NCI-H1048 (cell line): ENCODE data around the gene SLC29A3.
"Not testable (repeated sequence)": the region's sequence is repeated elsewhere in the genome, so short reads cannot be mapped to it uniquely, and the experiment has no call there.

Experiments used
- DNase-seq: peaks from one replicate; lab custom pipeline; 2025; lab: John Stamatoyannopoulos, UW

Gene SLC29A3

GRCh38 chr10:71346731-71347130, 27.7 kb downstream of the SLC29A3 start:
- DNase-seq, result no peak

- no peak for DNase-seq
Observed at GRCh38 chr10:71347587-71348395, 28.7 kb downstream of the SLC29A3 start.

GRCh38 chr10:71348850-71349249, 29.8 kb downstream of the SLC29A3 start:
- DNase-seq, result no peak

DNA sequence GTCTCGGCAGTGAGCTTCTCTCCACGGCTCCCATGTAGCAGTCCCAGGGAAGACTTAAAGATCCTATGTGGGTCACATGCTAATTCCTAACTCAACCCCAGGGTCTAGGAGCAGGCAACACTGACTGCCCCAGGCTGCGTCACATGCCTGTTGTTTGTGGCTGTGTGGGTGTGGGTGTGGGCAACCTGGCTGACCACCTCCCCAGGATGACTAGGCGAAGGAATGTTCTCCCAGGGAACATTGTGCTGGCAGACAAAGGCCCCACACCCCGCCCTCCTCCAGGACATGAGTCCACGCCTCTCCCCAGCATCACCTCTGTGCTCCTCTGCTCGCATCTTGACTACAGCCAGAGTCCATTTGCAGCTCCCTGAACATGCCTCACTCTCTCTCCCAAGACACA, 30.3 kb downstream of the SLC29A3 start:
- no peak for DNase-seq

GRCh38 chr10:71351087-71351486, 32.0 kb downstream of the SLC29A3 start:
- DNase-seq, result no peak

DNA sequence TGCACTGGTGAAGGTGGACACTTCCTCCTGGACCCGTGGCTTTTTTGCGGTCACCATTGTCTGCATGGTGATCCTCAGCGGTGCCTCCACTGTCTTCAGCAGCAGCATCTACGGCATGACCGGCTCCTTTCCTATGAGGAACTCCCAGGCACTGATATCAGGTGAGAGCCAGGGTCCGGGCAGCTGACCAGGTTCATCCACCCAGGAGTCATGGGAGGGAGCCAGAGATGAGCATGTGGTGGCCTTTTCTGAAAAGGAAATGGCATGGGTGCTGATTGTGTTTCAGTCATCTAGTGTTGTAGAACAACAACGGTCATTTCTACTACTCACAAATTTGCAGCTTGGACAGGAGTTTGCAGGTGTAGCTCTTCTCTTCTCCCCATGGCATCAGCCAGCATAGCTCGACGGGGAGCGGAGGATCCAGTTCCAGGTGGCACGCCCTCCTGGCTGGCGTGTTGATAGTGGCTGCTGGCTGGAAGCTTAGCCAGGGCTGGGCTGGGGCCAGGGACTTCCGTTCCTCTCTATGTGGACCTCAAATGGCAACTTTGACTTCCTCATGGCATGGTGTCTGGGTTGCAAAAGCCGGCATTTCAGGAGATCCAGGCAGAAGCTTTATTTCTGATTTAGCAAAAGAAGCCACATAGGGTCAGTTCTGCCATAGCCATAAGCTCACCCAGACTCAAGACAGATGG, 32.7 kb downstream of the SLC29A3 start:
- DNase-seq, result no peak

DNA sequence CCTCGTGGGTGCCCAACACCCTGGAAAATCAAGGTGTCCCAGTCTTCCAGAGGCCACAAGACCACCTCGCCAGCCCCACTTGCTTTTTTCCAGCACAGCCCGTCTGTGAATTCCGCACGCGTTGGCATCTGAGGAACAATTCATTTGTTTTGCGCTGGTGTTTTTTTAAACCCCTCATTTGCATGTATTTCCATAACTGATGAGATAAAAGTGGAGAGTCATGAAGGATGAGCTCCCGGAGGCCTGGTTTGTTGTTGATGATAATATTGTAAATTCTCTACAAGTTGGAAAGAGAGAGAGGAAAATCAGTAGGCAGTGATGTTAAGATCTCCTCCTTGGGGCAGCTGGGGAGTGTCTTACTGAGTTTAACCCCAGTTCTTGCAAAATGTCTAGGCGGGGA, 34.6 kb downstream of the SLC29A3 start:
- DNase-seq, result no peak

GRCh38 chr10:71354776-71355175, 35.7 kb downstream of the SLC29A3 start:
- no peak for DNase-seq

GRCh38 chr10:71355886-71356285, 36.8 kb downstream of the SLC29A3 start:
- DNase-seq, result no peak

GRCh38 chr10:71357792-71358265, 38.8 kb downstream of the SLC29A3 start:
- DNase-seq, result no peak

- DNase-seq, result no peak
Observed at GRCh38 chr10:71358277-71358676, 39.2 kb downstream of the SLC29A3 start.

DNA sequence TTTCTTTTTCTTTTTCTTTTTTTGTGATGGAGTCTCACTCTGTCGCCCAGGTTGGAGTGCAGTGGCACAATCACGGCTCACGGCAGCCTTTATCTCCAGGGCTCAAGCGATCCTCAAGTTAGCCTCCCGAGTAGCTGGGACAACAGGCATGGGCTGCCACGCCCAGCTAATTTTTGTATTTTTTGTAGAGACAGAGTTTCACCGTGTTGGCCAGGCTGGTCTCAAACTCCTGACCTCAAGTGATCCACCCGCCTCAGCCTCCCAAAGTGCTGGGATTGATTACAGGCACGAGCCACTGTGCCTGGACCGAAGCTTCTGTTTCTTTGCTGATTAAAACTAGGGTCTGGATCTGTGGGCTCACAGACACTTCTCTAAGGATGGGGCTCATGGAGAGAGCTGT, 39.8 kb downstream of the SLC29A3 start:
- not testable (repeated sequence) for DNase-seq

GRCh38 chr10:71359364-71360046, 40.4 kb downstream of the SLC29A3 start:
- DNase-seq, result no peak

GRCh38 chr10:71360735-71361134, 41.7 kb downstream of the SLC29A3 start:
- DNase-seq, result no peak

DNA sequence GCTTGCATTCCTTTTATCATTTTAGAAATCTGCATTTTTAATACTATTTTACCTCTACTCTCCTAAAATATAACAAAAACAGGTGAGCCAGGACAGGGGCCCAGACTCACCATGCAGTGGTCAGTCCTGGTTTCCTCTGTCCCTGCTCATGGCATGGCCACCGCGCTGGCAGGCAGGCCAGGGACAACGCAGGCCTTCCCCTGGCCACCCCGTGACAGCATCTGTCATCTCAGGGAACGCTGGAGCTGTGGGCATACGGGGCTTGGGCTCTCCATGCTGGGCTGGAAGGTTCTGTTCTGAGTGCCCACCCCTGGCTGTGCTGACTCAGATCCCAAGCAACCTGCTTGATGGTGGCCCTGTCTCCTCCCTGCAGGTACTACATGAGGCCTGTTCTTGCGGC, 42.5 kb downstream of the SLC29A3 start:
- DNase-seq, result no peak

GRCh38 chr10:71362141-71362540, 43.1 kb downstream of the SLC29A3 start:
- DNase-seq, result no peak

GRCh38 chr10:71363936-71364335, 44.9 kb downstream of the SLC29A3 start:
- DNase-seq, result no peak

DNA sequence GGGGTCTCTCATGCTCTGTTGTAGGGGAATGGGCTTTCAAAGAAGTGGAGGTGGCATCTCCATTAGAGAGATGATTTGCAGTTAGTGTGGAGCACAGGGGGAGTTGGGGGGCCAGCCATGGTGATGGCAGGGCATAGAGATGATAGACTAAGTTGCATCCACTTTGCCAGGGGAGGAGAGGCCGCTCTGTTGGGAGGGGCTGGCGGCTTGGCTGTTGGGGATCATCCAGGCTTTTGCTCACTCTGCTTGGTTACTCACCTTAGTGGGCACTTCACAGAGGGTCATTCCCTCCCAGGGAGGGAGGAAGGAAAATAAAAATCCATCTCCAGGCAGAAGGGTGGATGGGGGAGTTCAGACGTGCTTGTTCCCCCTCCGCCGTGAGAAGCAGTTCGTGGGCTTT, 46.3 kb downstream of the SLC29A3 start:
- no peak for DNase-seq

DNA sequence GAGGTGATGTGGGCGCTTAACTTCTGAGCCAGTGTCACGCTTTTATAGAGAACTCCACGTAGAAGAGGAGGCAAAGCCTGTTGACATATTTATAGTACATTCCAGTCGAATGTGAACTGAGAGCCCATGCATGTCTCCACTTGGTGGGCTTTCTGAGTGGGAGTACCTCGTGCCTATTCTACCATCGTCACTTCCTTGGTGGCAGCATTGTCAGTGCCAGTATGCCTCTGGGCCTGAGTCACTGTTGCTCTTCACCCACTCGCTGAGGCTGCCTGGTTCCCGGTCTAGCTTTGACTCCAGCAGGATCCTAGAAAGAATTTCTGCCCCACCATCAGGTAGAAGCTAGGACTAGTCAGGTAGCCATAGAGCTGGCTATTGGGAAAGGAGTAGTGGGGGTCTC, 47.6 kb downstream of the SLC29A3 start:
- DNase-seq, result no peak

- no peak for DNase-seq
Observed at GRCh38 chr10:71367271-71367670, 48.2 kb downstream of the SLC29A3 start.

DNA sequence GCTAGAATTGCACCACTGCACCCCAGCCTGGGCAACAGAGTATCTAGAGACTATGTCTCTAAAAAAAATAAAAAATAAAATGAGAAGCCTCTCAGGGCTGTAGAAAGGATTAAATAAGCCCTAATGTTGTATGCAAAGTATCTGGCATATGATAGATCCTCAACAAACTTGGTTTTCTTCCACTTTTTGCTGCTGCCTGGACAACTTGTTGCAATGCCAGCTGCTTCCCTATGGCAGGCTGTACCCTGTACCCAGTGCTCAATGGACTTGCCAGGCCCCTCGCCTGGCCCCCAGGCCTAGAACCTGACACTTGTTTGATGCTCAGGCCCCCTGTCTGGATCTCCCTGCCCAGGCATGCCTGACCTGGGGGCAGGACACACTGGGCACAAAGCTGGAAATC, 49.1 kb downstream of the SLC29A3 start:
- no peak for DNase-seq

DNA sequence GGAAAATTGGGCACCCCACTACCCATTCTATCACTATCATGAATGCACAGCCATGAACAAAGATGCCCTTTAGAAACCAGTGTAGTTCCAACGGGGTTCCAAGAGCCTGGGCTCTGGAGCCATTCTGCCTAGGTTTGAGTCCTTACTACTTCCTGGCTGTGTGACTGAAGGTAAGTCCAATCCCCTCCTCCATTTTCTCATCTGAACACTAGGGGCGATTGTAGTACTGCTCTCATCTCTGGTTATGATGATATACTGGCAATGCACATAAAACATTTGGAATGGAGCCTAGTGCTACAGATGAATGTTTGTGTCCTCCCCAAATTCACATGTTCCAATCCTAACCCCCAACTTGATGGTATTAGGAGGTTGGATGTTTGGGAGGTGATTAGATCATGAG, 49.6 kb downstream of the SLC29A3 start:
- no peak for DNase-seq

DNA sequence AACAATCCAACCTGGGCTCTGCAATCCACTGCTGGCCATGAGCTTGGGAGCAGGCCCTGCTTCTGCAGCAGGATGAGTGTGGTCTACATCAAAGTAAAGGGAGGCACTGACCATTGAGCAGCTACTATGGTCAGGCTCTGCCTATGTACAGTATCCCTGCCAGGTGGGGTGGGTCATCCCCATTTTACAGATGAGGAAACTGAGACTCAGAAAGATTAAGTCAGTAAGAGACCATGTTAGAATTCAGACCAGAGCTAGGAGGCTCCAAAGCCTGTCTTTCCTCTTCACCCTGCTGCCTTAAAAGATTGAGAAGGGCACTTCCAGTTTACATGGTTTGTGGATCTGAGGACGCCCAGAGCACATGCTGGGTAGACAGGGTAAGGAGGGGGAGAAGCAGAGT, 50.5 kb downstream of the SLC29A3 start:
- DNase-seq, result no peak
